ENCODE measurements around the gene KCND2.

- no peak for TF ChIP-seq MAX (IDR thresholded peaks at IDR 0.05)
- TF ChIP-seq GTF2F1 (IDR thresholded peaks at IDR 0.05; ENCODE audit: borderline replicate concordance, low read depth, low read length) = no peak
- no peak for TF ChIP-seq CTCF (IDR thresholded peaks at IDR 0.05; ENCODE audit: control extremely low read depth in 1 of 3, insufficient read depth in 1 of 3, low read depth in 1 of 3, low read length in 3 of 3)
- no peak for TF ChIP-seq POLR2AphosphoS5 (IDR thresholded peaks at IDR 0.05; ENCODE audit: low read depth, low read length)
- no peak for TF ChIP-seq EZH2 (IDR thresholded peaks at IDR 0.05; ENCODE audit: low read depth, low read length, severe bottlenecking)
Measured at GRCh38 chr7:120241973-120242372, 31.0 kb upstream of the KCND2 start.
